GM13976 (cell line): ENCODE measurements around the gene BAIAP3.
"Not testable (repeated sequence)": the region's sequence is repeated elsewhere in the genome, so short reads cannot be mapped to it uniquely, and the experiment has no call there.

Experiments used
- DNase-seq: peaks from one replicate; pipeline ENCODE4 v3.0.0; 2012; ENCODE audit warnings: low spot score
- in situ Hi-C: fragments of 300-500 bp; cut with MboI; formaldehyde crosslinking; loops from one replicate; pipeline ENCODE4 v1.12.0; 2022; ENCODE audit warnings: low sequenced_read_pairs, mixed read lengths, inconsistent platforms; ENCODE audit not compliant: unreplicated experiment
- TF ChIP-seq, protein P1 (sequence below): IDR thresholded peaks from 2 replicates; pipeline ENCODE4 v1.5.1; 2012; ENCODE audit warnings: borderline replicate concordance, mild to moderate bottlenecking; ENCODE audit not compliant: insufficient read depth; ENCODE audit errors: extremely low read depth, missing control alignments, control extremely low read depth

Gene BAIAP3

DNA sequence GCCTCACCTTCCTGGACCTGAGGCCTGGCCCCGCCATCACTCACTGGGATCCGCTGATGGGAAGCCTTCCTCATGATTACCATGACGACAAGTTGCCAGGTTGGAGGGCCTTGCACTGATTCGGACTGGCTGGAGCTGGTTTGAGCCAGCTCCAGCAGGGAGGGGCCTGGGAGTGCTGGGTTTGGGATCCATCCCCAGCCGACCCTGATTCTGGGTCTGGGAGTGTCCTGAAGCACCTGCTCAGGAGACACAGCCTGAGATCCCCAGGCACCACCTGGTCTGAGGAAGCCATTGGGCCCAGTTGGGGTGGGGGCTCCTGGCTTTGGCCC lies 5.9 kb upstream of the BAIAP3 start:
- TF ChIP-seq, protein P1, sequence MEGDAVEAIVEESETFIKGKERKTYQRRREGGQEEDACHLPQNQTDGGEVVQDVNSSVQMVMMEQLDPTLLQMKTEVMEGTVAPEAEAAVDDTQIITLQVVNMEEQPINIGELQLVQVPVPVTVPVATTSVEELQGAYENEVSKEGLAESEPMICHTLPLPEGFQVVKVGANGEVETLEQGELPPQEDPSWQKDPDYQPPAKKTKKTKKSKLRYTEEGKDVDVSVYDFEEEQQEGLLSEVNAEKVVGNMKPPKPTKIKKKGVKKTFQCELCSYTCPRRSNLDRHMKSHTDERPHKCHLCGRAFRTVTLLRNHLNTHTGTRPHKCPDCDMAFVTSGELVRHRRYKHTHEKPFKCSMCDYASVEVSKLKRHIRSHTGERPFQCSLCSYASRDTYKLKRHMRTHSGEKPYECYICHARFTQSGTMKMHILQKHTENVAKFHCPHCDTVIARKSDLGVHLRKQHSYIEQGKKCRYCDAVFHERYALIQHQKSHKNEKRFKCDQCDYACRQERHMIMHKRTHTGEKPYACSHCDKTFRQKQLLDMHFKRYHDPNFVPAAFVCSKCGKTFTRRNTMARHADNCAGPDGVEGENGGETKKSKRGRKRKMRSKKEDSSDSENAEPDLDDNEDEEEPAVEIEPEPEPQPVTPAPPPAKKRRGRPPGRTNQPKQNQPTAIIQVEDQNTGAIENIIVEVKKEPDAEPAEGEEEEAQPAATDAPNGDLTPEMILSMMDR, result no peak
- DNase-seq, result no peak
- in situ Hi-C loops, result no loop called here

DNA sequence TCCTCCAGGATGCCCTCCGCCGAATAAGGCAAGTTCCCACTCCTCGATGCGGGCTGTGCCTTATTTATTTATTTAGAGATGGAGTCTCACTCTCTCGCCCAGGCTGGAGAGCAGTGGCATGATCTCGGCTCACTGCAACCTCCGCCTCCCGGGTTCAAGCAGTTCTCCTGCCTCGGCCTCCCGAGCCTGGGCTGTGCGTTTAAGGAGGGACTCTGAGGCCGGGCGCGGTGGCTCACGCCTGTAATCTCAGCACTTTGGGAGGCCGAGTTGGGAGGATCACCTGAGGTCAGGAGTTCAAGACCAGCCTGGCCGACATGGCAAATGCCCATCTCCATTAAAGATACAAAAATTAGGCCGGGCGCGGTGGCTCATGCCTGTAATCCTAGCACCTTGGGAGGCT lies 5.3 kb upstream of the BAIAP3 start:
- in situ Hi-C loops, DNase-seq: not testable (repeated sequence)

DNA sequence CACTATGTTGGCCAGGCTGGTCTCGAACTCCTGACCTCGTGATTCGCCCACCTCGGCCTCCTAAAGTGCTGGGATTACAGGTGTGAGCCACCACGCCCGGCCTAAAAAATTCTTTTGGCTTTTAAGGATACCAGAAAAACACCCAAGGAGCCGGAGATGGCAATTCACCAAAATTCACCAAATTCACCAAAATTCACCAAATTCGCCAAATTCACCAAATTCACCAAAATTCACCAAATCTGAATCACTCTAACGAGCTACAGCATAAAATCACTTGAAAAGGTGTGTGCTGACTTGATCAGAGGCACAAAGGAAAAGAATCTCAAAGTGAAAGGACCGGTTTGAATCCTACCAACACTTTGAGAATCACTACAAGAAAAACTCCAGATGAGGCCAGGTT lies 4.5 kb upstream of the BAIAP3 start:
- DNase-seq, in situ Hi-C loops: not testable (repeated sequence)

DNA sequence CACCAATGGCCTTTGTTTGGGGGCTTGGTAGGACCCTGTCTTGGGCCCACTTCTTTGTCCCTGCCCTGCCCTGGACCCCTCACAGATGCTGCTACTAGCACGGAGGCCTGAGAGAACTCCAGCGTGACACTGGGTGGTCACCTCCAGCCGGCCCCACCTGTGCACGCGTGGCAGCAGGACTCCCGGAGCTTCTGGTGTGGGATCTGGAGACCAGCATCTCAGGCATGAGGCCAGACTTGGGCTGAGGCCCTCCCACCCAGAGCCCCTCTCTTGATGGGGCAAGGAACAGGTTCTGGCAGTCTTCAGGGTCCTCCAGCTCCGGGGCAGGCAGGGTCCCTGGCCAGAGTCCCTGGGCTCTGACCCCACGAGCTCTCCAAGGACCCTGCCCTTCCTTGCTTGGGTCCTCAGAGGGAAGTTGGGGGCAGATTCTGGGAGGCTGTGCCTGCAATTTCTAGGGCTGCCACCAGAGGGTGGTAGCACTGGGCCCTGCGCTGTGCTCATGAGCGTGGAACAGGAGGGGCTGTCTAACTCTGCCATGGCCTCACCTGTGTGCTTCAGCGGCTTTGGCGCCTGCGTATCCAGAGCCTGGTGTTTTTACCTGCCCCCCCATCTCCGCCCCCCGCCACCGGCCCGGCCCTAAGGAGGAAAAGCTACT lies 3.1 kb upstream of the BAIAP3 start:
- TF ChIP-seq, protein P1, result peak; percentile 32
- in situ Hi-C loops, result no loop called here
- no peak for DNase-seq

DNA sequence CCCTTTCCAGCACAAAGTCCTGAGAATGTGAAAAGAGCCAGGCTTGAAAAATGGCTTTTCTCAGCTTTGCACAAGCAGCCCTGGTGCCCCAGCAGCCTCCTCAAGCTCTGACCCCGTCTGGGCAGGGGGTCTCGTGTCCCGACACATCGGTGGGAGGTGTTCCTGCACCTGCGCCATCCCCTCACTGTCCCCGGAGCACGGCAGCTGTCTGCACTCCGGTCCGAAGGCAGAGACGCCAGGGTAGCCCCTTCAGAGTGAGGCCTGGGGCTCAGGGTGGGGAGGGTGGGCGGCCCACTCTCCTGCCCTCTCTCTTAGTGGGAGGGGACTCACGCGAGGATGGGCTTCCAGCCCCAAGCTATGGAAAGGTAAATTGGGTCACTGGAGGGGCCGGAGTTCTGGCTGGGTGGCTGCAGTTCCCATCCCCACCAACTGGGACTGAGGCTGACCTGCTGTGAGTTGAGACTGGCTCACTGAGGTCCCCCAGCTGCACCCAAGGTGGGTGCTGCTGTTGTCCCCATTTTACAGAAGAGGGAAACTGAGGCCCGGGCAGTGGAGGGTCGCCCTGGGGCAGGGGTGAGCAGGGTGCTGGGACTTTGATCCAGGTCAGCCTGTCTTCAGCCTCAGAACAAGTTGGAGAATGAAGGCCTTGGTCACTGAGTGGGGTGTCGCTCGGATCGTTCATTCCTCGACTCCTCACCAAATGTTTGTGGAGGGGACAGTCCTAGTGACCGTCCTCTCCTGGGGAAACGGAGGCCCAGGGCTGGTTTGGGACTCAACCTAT lies 2.3 kb upstream of the BAIAP3 start:
- in situ Hi-C loops, result no loop called here
- DNase-seq, result no peak
- TF ChIP-seq, protein P1, result no peak

DNA sequence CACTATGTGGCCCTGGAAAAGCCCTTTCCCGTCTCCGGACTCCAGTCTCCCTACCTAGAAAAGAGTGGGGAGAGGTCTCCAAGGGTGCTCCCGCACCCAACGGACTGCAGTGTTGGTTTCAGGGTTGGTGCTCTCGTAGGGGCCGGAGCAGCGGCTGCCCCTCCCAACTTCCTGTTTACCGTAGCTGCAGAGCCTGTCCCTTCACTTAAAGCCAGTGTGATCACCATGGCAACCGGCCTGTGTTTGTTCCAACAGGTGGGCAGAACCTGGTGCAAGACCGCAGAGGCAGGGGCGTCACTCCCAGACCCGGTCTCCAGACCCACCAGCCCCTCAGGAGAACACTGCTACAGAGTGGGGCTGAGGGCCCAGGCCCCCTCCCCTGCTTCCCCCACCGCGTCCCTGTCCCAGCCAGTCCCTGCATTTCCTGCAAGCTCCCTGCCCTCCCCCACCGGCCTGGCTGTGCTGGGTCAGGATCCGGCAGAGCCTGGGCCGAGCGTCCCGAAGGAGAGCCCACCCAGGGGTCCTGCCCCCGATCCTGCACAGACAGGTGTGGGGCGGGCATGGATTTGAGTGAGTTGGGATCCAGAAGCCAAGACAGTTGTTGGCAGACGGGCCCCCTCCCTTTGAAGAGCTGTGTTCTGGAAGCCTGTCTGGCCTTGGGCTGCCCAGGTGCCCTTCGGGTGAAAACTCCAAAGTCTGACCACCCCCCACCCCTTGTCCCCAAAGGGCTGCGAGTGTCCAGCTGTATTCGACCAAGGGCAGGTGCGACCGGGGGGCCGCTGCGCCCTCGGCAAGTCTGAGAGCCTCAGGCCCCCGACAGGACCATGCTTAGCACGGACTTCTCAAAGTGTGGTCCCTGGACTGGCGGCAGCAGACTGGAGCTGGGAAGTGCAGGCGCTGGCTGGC lies 1.5 kb upstream of the BAIAP3 start:
- TF ChIP-seq, protein P1, result no peak
- DNase-seq, result peak; percentile 93

DNA sequence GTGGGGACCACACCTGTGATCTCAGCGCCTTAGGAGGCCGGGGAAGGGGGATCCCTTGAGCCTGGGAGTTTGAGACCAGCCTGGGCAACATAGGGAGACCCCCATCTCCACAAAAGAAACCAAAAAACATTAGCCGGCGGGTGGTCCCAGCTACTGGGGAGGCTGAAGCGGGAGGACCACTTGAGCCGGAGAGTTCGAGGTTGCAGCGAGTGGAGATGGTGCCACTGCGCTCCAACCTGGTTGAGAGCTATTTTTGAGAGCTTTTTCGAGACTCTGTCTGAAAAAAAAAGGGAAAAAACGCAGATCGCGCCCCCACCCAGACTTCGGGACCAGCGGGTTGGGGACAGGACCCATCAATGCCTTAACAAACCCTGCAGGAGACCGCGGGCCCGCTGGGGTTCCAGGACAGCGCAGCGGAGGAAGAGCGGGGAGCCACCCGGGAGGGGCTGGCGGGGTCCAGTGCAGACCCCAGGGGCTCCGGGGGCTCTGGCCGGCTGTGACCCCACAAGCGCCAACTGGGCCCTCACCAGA lies 762 bp upstream of the BAIAP3 start:
- in situ Hi-C loops, result no loop called here
- no peak for DNase-seq
- TF ChIP-seq, protein P1, result no peak

More for the DNA sequence above, 1.5 kb upstream of the BAIAP3 start:
- in situ Hi-C loops, result no loop called here
